ENCODE data around the gene SPRED2.

DNA sequence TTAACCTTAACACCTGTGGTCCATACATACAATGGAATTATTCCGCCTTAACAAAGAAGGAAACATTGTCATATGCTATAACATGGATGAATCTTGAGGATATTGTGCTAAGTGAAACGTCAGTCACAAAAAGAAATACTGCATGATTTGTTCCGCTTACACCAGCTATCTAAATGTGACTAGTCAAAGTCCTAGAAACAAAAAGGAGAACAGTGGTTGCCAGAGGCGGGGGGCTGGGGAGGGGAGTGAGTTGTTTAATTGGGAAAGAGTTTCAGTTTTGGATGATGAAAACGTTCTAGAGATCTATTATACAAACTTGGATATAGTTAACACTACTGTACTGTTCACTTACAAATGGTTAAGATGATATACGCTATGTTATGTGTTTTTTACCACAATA lies 72.0 kb downstream of the SPRED2 start:
- no peak for TF ChIP-seq POLR2A (IDR thresholded peaks at IDR 0.05; ENCODE audit: low read depth, low read length)
- TF ChIP-seq TAF1 (IDR thresholded peaks at IDR 0.05; ENCODE audit: borderline replicate concordance, low read depth, low read length), result no peak
